Fibroblast of pulmonary artery (primary cell): Measurements from ENCODE around the gene FAM20A.
A peak's percentile ranks its signal among the peaks of the same experiment; 100 is the strongest.

Experiments used
- DNase-seq: peaks from one replicate; pipeline ENCODE4 v3.0.0-alpha.2; 2010; ENCODE audit warnings: low read depth
- H3K4me3 ChIP-seq: replicated peaks from 2 replicates; pipeline ENCODE4 v1.5.1; 2011; ENCODE audit warnings: low read depth, mild to moderate bottlenecking, control low read depth, low read length, moderate library complexity
- CTCF ChIP-seq: IDR thresholded peaks from 2 replicates; pipeline ENCODE4 v1.5.1; 2011; ENCODE audit warnings: mild to moderate bottlenecking, control low read depth, low read length, inconsistent platforms; ENCODE audit errors: missing control alignments

The FAM20A gene

GRCh38 chr17:68602289-68602688, 1.1 kb upstream of the FAM20A start:
- TF ChIP-seq CTCF: no peak
- H3K4me3 ChIP-seq: no peak overlapping the region
- no peak for DNase-seq

- H3K4me3 ChIP-seq: no peak overlapping the region
- no peak for TF ChIP-seq CTCF
- DNase-seq: no peak
Observed at GRCh38 chr17:68601565-68602288, 560 bp upstream of the FAM20A start.

GRCh38 chr17:68600067-68600930, 868 bp downstream of the FAM20A start:
- DNase-seq: no peak
- TF ChIP-seq CTCF: peak; percentile 11
- H3K4me3 ChIP-seq: peak overlapping the region; percentile 51

GRCh38 chr17:68599552-68600066, 1.6 kb downstream of the FAM20A start:
- no peak for DNase-seq
- peak overlapping the region; percentile 51 for H3K4me3 ChIP-seq
- TF ChIP-seq CTCF: no peak

GRCh38 chr17:68599091-68599490, 2.1 kb downstream of the FAM20A start:
- no peak for TF ChIP-seq CTCF
- DNase-seq: no peak
- H3K4me3 ChIP-seq: no peak overlapping the region

- TF ChIP-seq CTCF: no peak
- no peak for DNase-seq
- H3K4me3 ChIP-seq: no peak overlapping the region
Observed at GRCh38 chr17:68598545-68598961, 2.6 kb downstream of the FAM20A start.
